Lower leg skin (tissue), 3 donors: ENCODE results near the gene ARHGAP4.

ENCODE experiments used
- CTCF ChIP-seq, 3 donors: fragments of 450-650 bp; IDR thresholded peaks; one replicate each; pipeline ENCODE4 v1.5.1; 2016; ENCODE audit warnings: antibody characterized with exemption in 3 of 3, mild to moderate bottlenecking in 3 of 3, moderate library complexity in 2 of 3
- POLR2A ChIP-seq, 2 donors: fragments of 450-650 bp; IDR thresholded peaks; one replicate each; pipeline ENCODE4 v1.6.1; 2016 to 2017; ENCODE audit warnings: antibody characterized with exemption in 2 of 2, mild to moderate bottlenecking in 1 of 2, moderate library complexity in 1 of 2

- TF ChIP-seq POLR2A (IDR thresholded peaks at IDR 0.05) (no peak), CTCF (IDR thresholded peaks at IDR 0.05) (no peak)
Observed at GRCh38 chrX:153929576-153929975, 3.5 kb upstream of the ARHGAP4 start.
